H1 (cell line): ENCODE results near the gene MORN4. TPM values are rescaled to one million over a fixed set of nuclear protein-coding genes. Genes with fewer than 3 reads are reported as not detected.

Experiments used
- CTCF ChIA-PET: fragments of 300-600 bp; sonication (Branson Sonifier 250); formaldehyde crosslinking; loops from one replicate; lab custom pipeline; 2021; ENCODE audit not compliant: partially characterized antibody; lab: Charles Lee
- POLR2A ChIA-PET: fragments of 300-600 bp; sonication (Branson Sonifier 250); formaldehyde crosslinking; loops from one replicate; lab custom pipeline; 2021; ENCODE audit warnings: inconsistent platforms; ENCODE audit not compliant: partially characterized antibody; lab: Charles Lee
- DNase-seq, 2 experiments: peaks; one replicate each; pipeline versions ENCODE4 v3.0.0 to v3.0.0-alpha.2; 2010 to 2022; ENCODE audit warnings: low spot score in 2 of 2, low read depth in 1 of 2, mixed read lengths in 1 of 2
- FAIRE-seq: peaks from 2 replicates; lab custom pipeline; 2011; peaks lifted over from hg19 to GRCh38; lab: Jason Lieb, UNC
- H2AFZ ChIP-seq: 2 replicates; pipeline ENCODE4 v1.8.1; 2012; ENCODE audit warnings: low read length, inconsistent platforms
- H2AK5ac ChIP-seq: 2 replicates; pipeline ENCODE4 v1.6.1; 2013; ENCODE audit warnings: low read depth, low read length
- H2BK120ac ChIP-seq: replicated peaks from 2 replicates; pipeline ENCODE3; 2013; ENCODE audit warnings: low read depth, low read length, inconsistent platforms
- H2BK12ac ChIP-seq: 2 replicates; pipeline ENCODE4 v1.6.1; 2013; ENCODE audit warnings: low read depth, low read length
- H2BK15ac ChIP-seq: 2 replicates; pipeline ENCODE4 v1.6.1; 2013; ENCODE audit warnings: low read length
- H2BK20ac ChIP-seq: 2 replicates; pipeline ENCODE4 v1.6.1; 2013; ENCODE audit warnings: low read length
- H2BK5ac ChIP-seq: 2 replicates; pipeline ENCODE4 v1.6.1; 2013; ENCODE audit warnings: low read depth, low read length
- H3K14ac ChIP-seq: 2 replicates; pipeline ENCODE4 v1.6.1; 2013; ENCODE audit warnings: inconsistent platforms; ENCODE audit not compliant: insufficient read length
- H3K18ac ChIP-seq: 2 replicates; pipeline ENCODE4 v1.6.1; 2013; ENCODE audit warnings: low read length; ENCODE audit errors: extremely low read depth
- H3K23ac ChIP-seq: 2 replicates; pipeline ENCODE4 v1.6.1; 2013; ENCODE audit warnings: inconsistent platforms; ENCODE audit not compliant: insufficient read length
- H3K23me2 ChIP-seq: 2 replicates; pipeline ENCODE4 v1.6.1; 2013; ENCODE audit warnings: low read depth, low read length
- H3K27ac ChIP-seq: 2 replicates; pipeline ENCODE4 v1.6.1; 2011; ENCODE audit warnings: low read depth, low read length, inconsistent platforms
- H3K27me3 ChIP-seq, 4 experiments: replicated peaks in 1 of 4; 1 replicate in 1 of 4; 2 replicates in 3 of 4; pipeline versions ENCODE4 v1.6.1 to v1.8.1; 2011 to 2013; ENCODE audit warnings: low read length in 3 of 4, mild to moderate bottlenecking in 3 of 4, inconsistent platforms in 2 of 4, mixed read lengths in 2 of 4, moderate library complexity in 1 of 4; ENCODE audit not compliant: control insufficient read depth in 3 of 4, insufficient read depth in 3 of 4; ENCODE audit errors: extremely low read depth in 1 of 4
- H3K36me3 ChIP-seq, 4 experiments: 2 replicates each; pipeline versions ENCODE4 v1.6.1 to v1.8.1; 2011 to 2013; ENCODE audit warnings: mild to moderate bottlenecking in 4 of 4, low read length in 3 of 4, moderate library complexity in 2 of 4, control low read depth in 1 of 4, inconsistent platforms in 1 of 4; ENCODE audit not compliant: insufficient read depth in 4 of 4, control insufficient read depth in 2 of 4
- H3K4ac ChIP-seq: replicated peaks from 2 replicates; pipeline ENCODE3; 2013; ENCODE audit warnings: low read length, low read depth, mixed read lengths, inconsistent platforms; ENCODE audit not compliant: insufficient read length
- H3K4me1 ChIP-seq, 4 experiments: replicated peaks in 1 of 4; 1 replicate in 1 of 4; 2 replicates in 3 of 4; pipeline versions ENCODE4 v1.6.1 to v1.8.1; 2011 to 2013; ENCODE audit warnings: low read length in 3 of 4, inconsistent platforms in 2 of 4, mixed read lengths in 1 of 4; ENCODE audit not compliant: insufficient read depth in 4 of 4, control insufficient read depth in 3 of 4
- H3K4me2 ChIP-seq, 2 experiments: 2 replicates each; pipeline versions ENCODE4 v1.6.1 to v1.8.1; 2011 to 2013; ENCODE audit warnings: low read depth in 2 of 2, low read length in 2 of 2, control low read depth in 1 of 2, inconsistent platforms in 1 of 2, mild to moderate bottlenecking in 1 of 2; ENCODE audit not compliant: insufficient read depth in 1 of 2
- H3K4me3 ChIP-seq, 4 experiments: fragments of 200-600, 300-600 bp in 1 of 4; sonication (generic), shearing (Covaris generic), sonication (Bioruptor Twin) in 1 of 4; 2 replicates each; pipeline versions ENCODE4 v1.5.1 to v1.8.1; 2011 to 2016; ENCODE audit warnings: low read length in 4 of 4, low read depth in 3 of 4, control low read depth in 2 of 4, inconsistent platforms in 2 of 4, mild to moderate bottlenecking in 2 of 4, mixed read lengths in 1 of 4, moderate library complexity in 1 of 4; ENCODE audit not compliant: insufficient read depth in 2 of 4; ENCODE audit errors: extremely low read depth in 1 of 4
- H3K56ac ChIP-seq: replicated peaks from 2 replicates; pipeline ENCODE3; 2013; ENCODE audit warnings: low read depth, mild to moderate bottlenecking, mixed read lengths, low read length, inconsistent platforms; ENCODE audit not compliant: insufficient read length
- H3K79me1 ChIP-seq: 2 replicates; pipeline ENCODE4 v1.6.1; 2013; ENCODE audit warnings: low read depth, low read length, control low read depth
- H3K79me2 ChIP-seq, 2 experiments: 2 replicates each; pipeline versions ENCODE4 v1.6.1 to v1.8.1; 2012 to 2013; ENCODE audit warnings: low read length in 2 of 2, mild to moderate bottlenecking in 2 of 2, inconsistent platforms in 1 of 2; ENCODE audit not compliant: insufficient read depth in 2 of 2, control insufficient read depth in 1 of 2
- H3K9ac ChIP-seq, 4 experiments: replicated peaks in 1 of 4; 1 replicate in 1 of 4; 2 replicates in 3 of 4; pipeline versions ENCODE4 v1.6.1 to v1.8.1; 2011 to 2013; ENCODE audit warnings: low read depth in 3 of 4, low read length in 3 of 4, control low read depth in 2 of 4, mild to moderate bottlenecking in 2 of 4, moderate library complexity in 2 of 4, inconsistent platforms in 1 of 4; ENCODE audit errors: extremely low read depth in 1 of 4
- H3K9me3 ChIP-seq, 2 experiments: 2 replicates each; pipeline versions ENCODE4 v1.6.1 to v1.8.1; 2012 to 2013; ENCODE audit warnings: mild to moderate bottlenecking in 2 of 2, moderate library complexity in 2 of 2, control low read depth in 1 of 2, inconsistent platforms in 1 of 2, low read depth in 1 of 2, low read length in 1 of 2, mixed read lengths in 1 of 2; ENCODE audit not compliant: insufficient read depth in 2 of 2
- H4K20me1 ChIP-seq, 2 experiments: replicated peaks in 1 of 2; 2 replicates each; pipeline versions ENCODE3 to v1.8.1; 2011 to 2013; ENCODE audit warnings: inconsistent platforms in 2 of 2, low read length in 2 of 2, mild to moderate bottlenecking in 1 of 2; ENCODE audit not compliant: insufficient read depth in 2 of 2, control insufficient read depth in 1 of 2
- H4K5ac ChIP-seq: 2 replicates; pipeline ENCODE4 v1.6.1; 2013; ENCODE audit warnings: low read length, low read depth, mixed read lengths, inconsistent platforms; ENCODE audit not compliant: insufficient read length
- H4K8ac ChIP-seq: 2 replicates; pipeline ENCODE4 v1.8.0; 2013; ENCODE audit warnings: mild to moderate bottlenecking, moderate library complexity, low read length, inconsistent platforms; ENCODE audit not compliant: insufficient read depth; ENCODE audit errors: extremely low read depth
- H4K91ac ChIP-seq: replicated peaks from 2 replicates; pipeline ENCODE3; 2013; ENCODE audit warnings: low read length, mixed read lengths, inconsistent platforms; ENCODE audit not compliant: insufficient read length
- BACH1 ChIP-seq: IDR thresholded peaks from 2 replicates; pipeline ENCODE4 v1.6.1; 2012; ENCODE audit warnings: low read length, improper control_type of control experiment
- BRCA1 ChIP-seq: IDR thresholded peaks from 2 replicates; pipeline ENCODE4 v1.6.1; 2012; ENCODE audit warnings: low read depth, low read length, improper control_type of control experiment
- CEBPB ChIP-seq: IDR thresholded peaks from 2 replicates; pipeline ENCODE4 v1.6.1; 2012; ENCODE audit warnings: low read depth, low read length
- CHD1 ChIP-seq: IDR thresholded peaks from 2 replicates; pipeline ENCODE4 v1.6.1; 2012; ENCODE audit warnings: low read depth, low read length, improper control_type of control experiment
- EGR1 ChIP-seq: IDR thresholded peaks from 2 replicates; pipeline ENCODE4 v1.6.1; 2011; ENCODE audit warnings: low read depth, low read length, borderline replicate concordance
- FOSL1 ChIP-seq: IDR thresholded peaks from 2 replicates; pipeline ENCODE4 v1.6.1; 2011; ENCODE audit warnings: mild to moderate bottlenecking, low read depth, low read length, moderate library complexity; ENCODE audit not compliant: insufficient read depth
- KDM5A ChIP-seq: fragments of 200-600 bp; IDR thresholded peaks from 2 replicates; pipeline ENCODE4 v1.7.1; 2012; ENCODE audit warnings: mild to moderate bottlenecking, low read length, inconsistent platforms, mixed read lengths
- MAFK ChIP-seq: IDR thresholded peaks from 2 replicates; pipeline ENCODE4 v1.6.1; 2012; ENCODE audit warnings: low read depth, mild to moderate bottlenecking, improper control_type of control experiment, low read length
- MAX ChIP-seq: IDR thresholded peaks from 2 replicates; pipeline ENCODE4 v1.6.1; 2012; ENCODE audit warnings: inconsistent platforms
- RNF2 ChIP-seq: fragments of 200-900, 300-1000 bp; sonication (generic); IDR thresholded peaks from 2 replicates; pipeline ENCODE4 v1.7.1; 2016; ENCODE audit warnings: borderline replicate concordance, low read depth, mild to moderate bottlenecking, antibody characterized with exemption, low read length; ENCODE audit not compliant: poor library complexity, severe bottlenecking; ENCODE audit errors: missing control alignments
- SP1 ChIP-seq: IDR thresholded peaks from 2 replicates; pipeline ENCODE4 v1.6.1; 2011; ENCODE audit warnings: low read depth, low read length
- YY1 ChIP-seq: IDR thresholded peaks from 2 replicates; pipeline ENCODE4 v1.6.1; 2011; ENCODE audit warnings: low read depth, mild to moderate bottlenecking, low read length
- WGBS, 2 experiments: shearing (Covaris generic) in 1 of 2; methylation state at CpG; one replicate each; pipeline versions ENCODE4 v1.1.6 to v1.1.7; 2013 to 2015; ENCODE audit warnings: low lambda C conversion rate in 2 of 2, mixed read lengths in 2 of 2, inconsistent platforms in 1 of 2, low coverage in 1 of 2, missing lambda C conversion rate in 1 of 2; ENCODE audit not compliant: insufficient replicate concordance in 2 of 2, insufficient coverage in 1 of 2, insufficient read length in 1 of 2; ENCODE audit errors: extremely low coverage in 1 of 2, missing lambda C conversion rate in 1 of 2; 5-methylcytosine and 5-hydroxymethylcytosine counted together
- polyA plus RNA-seq, 7 experiments: library from polyadenylated mRNA; depleted of rRNA in 3 of 7; stranded (reverse) in 5 of 7; unstranded in 2 of 7; fragments of >200 nt in 5 of 7; fragments of 200-250 nt in 2 of 7; gene quantifications; 1 replicate in 5 of 7; 2 replicates in 1 of 7; 4 replicates in 1 of 7; pipeline versions ENCODE4 v1.2.1 to v1.2.3, GENCODE V29; 2011 to 2013; ENCODE audit warnings: missing spikeins in 2 of 7, mixed read lengths in 2 of 7
- total RNA-seq: library from RNA; stranded (reverse); fragmentation: NEBNext Ultra II Directional; extraction: Animal tissue kit (Norgen Biotek cat#: 25700); gene quantifications from 2 replicates; pipeline ENCODE4 v1.2.1, GENCODE V29; 2021

The MORN4 gene
- total and polyA plus RNA-seq, 2 of the 8 experiments (the other 6 are each of a cell fraction or from before 2014, with no cell fraction given): 13.6 to 22.0 TPM

GRCh38 chr10:97601268-97602215, 31.8 kb downstream of the MORN4 start:
- no peaks in the 10 kb centered on the region for H3K36me3 ChIP-seq
- FAIRE-seq (no peak), DNase-seq (no peak)
- no peak overlapping the region for H3K56ac ChIP-seq
- H4K8ac ChIP-seq: no peak overlapping the region
- no peak overlapping the region for H3K4me3 ChIP-seq
- no peak overlapping the region for H4K5ac ChIP-seq
- no peaks in the 10 kb centered on the region for H3K79me2 ChIP-seq
- H3K4me2 ChIP-seq: no peak overlapping the region
- TF ChIP-seq CHD1: no peak
- no peak for TF ChIP-seq CEBPB
- TF ChIP-seq KDM5A: no peak
- TF ChIP-seq SP1: no peak
- no peak for TF ChIP-seq YY1
- no peak for TF ChIP-seq RNF2
- TF ChIP-seq MAFK: no peak
- TF ChIP-seq MAX: no peak
- no peak for TF ChIP-seq BRCA1
- no peak for TF ChIP-seq FOSL1
- no peak for TF ChIP-seq BACH1
- TF ChIP-seq EGR1: no peak
- no peak overlapping the region for H3K14ac ChIP-seq
- H3K4ac ChIP-seq: no peak overlapping the region
- no peak overlapping the region for H2AK5ac ChIP-seq
- H4K91ac ChIP-seq: no peak overlapping the region
- H3K23ac ChIP-seq: no peak overlapping the region
- no peaks in the 10 kb centered on the region for H3K23me2 ChIP-seq
- H2BK5ac ChIP-seq: no peak overlapping the region
- H2BK12ac ChIP-seq: no peak overlapping the region
- no peaks in the 10 kb centered on the region for H4K20me1 ChIP-seq
- no peak overlapping the region for H2BK120ac ChIP-seq
- no peak overlapping the region for H2AFZ ChIP-seq
- no peaks in the 10 kb centered on the region for H3K27me3 ChIP-seq
- no peaks in the 10 kb centered on the region for H3K79me1 ChIP-seq
- peaks cover 0 to 2% (median under 1%) of the 10 kb centered on the region in 4 experiments; a peak in 1 of 7 replicates for H3K4me1 ChIP-seq
- H3K9ac ChIP-seq: no peak overlapping the region
- H3K18ac ChIP-seq: no peak overlapping the region
- no peak overlapping the region for H3K27ac ChIP-seq
- no peak overlapping the region for H2BK15ac ChIP-seq
- ChIA-PET POLR2A (interaction anchor here (0.6 to 1.3 kb wide), 3 partner anchors 9 to 490 kb away, joined by 4 to 5 read pairs (median 4); no protein-coding TSS in a partner anchor), CTCF (interaction anchor here (0.6 to 4.3 kb wide), 9 partner anchors 9 to 134 kb away, joined by 3 to 24 read pairs (median 4); partner anchors contain the start of gene ANKRD2)
- no peak overlapping the region for H2BK20ac ChIP-seq
- 78% methylated on average over 21 of the region's 21 CpGs; no CpG with 5 or more reads in 1 of the 2 experiments for WGBS, 2 experiments
- H3K9me3 ChIP-seq: no peaks in the 10 kb centered on the region
